DND-41 (cell line): ENCODE data around the gene PDE4C.

ENCODE experiments used
- ATAC-seq: fragments of 200-7000 bp; cut with Tn5 transposase; 3 replicates; pipeline ENCODE4 v1.9.1; 2021; ENCODE audit warnings: low read depth; ENCODE audit not compliant: insufficient read depth
- DNase-seq: peaks from one replicate; pipeline ENCODE4 v3.0.0-alpha.2; 2020
- H2AFZ ChIP-seq: 2 replicates; pipeline ENCODE4 v1.6.0; 2012; ENCODE audit warnings: low read depth, low read length
- H3K27ac ChIP-seq: 2 replicates; pipeline ENCODE4 v1.5.1; 2012; ENCODE audit warnings: low read length, inconsistent platforms
- H3K27me3 ChIP-seq: fragments of 200-600 bp; sonication (generic); 2 replicates; pipeline ENCODE4 v1.6.0; 2012; ENCODE audit warnings: low read length, mild to moderate bottlenecking, inconsistent platforms; ENCODE audit not compliant: insufficient read depth, poor library complexity
- H3K36me3 ChIP-seq: 2 replicates; pipeline ENCODE4 v1.5.1; 2012; ENCODE audit warnings: low read length, inconsistent platforms; ENCODE audit not compliant: insufficient read depth
- H3K4me1 ChIP-seq: 2 replicates; pipeline ENCODE4 v1.5.1; 2012; ENCODE audit warnings: mild to moderate bottlenecking, low read length; ENCODE audit not compliant: insufficient read depth
- H3K4me2 ChIP-seq: 2 replicates; pipeline ENCODE4 v1.6.0; 2012; ENCODE audit warnings: mild to moderate bottlenecking, moderate library complexity, low read length, inconsistent platforms; ENCODE audit not compliant: insufficient read depth
- H3K4me3 ChIP-seq, 2 experiments: fragments of 200-600 bp in 1 of 2; shearing (Covaris generic) in 1 of 2; 2 replicates each; pipeline ENCODE4 v1.5.1; 2012 to 2016; ENCODE audit warnings: inconsistent platforms in 2 of 2, low read length in 2 of 2, mild to moderate bottlenecking in 2 of 2, low read depth in 1 of 2, moderate library complexity in 1 of 2
- H3K79me2 ChIP-seq: 2 replicates; pipeline ENCODE4 v1.6.0; 2012; ENCODE audit warnings: low read length, inconsistent platforms; ENCODE audit not compliant: insufficient read depth
- H3K9ac ChIP-seq: 2 replicates; pipeline ENCODE4 v1.6.0; 2012; ENCODE audit warnings: low read depth, mild to moderate bottlenecking, inconsistent platforms, low read length, moderate library complexity
- H3K9me3 ChIP-seq: 2 replicates; pipeline ENCODE4 v1.5.1; 2012; ENCODE audit warnings: low read length, moderate library complexity, mild to moderate bottlenecking, inconsistent platforms; ENCODE audit not compliant: insufficient read depth, severe bottlenecking
- H4K20me1 ChIP-seq: 2 replicates; pipeline ENCODE4 v1.6.0; 2012; ENCODE audit warnings: low read length; ENCODE audit not compliant: insufficient read depth
- CTCF ChIP-seq: IDR thresholded peaks from 2 replicates; pipeline ENCODE4 v1.5.1; 2012; ENCODE audit warnings: borderline replicate concordance, low read length, moderate library complexity, mild to moderate bottlenecking; ENCODE audit not compliant: poor library complexity, severe bottlenecking; ENCODE audit errors: extremely low read depth
- EZH2 ChIP-seq: IDR thresholded peaks from 3 replicates; pipeline ENCODE4 v1.6.1; 2012; ENCODE audit warnings: borderline replicate concordance, low read depth, mild to moderate bottlenecking, moderate library complexity, low read length, inconsistent platforms; ENCODE audit not compliant: severe bottlenecking

Gene PDE4C

GRCh38 chr19:18245297-18245696 lies 19.1 kb upstream of the PDE4C start:
- Histone ChIP-seq H3K27me3 (no peaks in the 10 kb centered on the region), H3K4me2 (no peak overlapping the region), H2AFZ (no peak overlapping the region), H3K9me3 (no peaks in the 10 kb centered on the region), H3K4me3 (no peak overlapping the region), H4K20me1 (no peaks in the 10 kb centered on the region), H3K27ac (no peak overlapping the region), H3K4me1 (no peaks in the 10 kb centered on the region), H3K36me3 (no peaks in the 10 kb centered on the region), H3K79me2 (no peaks in the 10 kb centered on the region), H3K9ac (no peak overlapping the region)
- DNase-seq (no peak), ATAC-seq (no peak)
- TF ChIP-seq EZH2 (no peak), CTCF (no peak)

GRCh38 chr19:18239303-18239702 lies 13.1 kb upstream of the PDE4C start:
- Histone ChIP-seq H3K27me3 (no peaks in the 10 kb centered on the region), H3K4me2 (no peak overlapping the region), H3K4me1 (no peaks in the 10 kb centered on the region), H3K9ac (no peak overlapping the region), H3K36me3 (no peaks in the 10 kb centered on the region), H3K27ac (no peak overlapping the region), H3K9me3 (no peaks in the 10 kb centered on the region), H3K4me3 (no peak overlapping the region), H4K20me1 (no peaks in the 10 kb centered on the region), H3K79me2 (no peaks in the 10 kb centered on the region), H2AFZ (no peak overlapping the region)
- TF ChIP-seq CTCF = no peak
- no peak for TF ChIP-seq EZH2
- DNase-seq (peak; percentile 43), ATAC-seq (peak; percentile 57; the same call in 1 of the 3 replicates)

GRCh38 chr19:18234194-18234593 lies 8.0 kb upstream of the PDE4C start:
- no peak for ATAC-seq

More at GRCh38 chr19:18234194-18234593, 8.0 kb upstream of the PDE4C start:
- Histone ChIP-seq H3K27ac (no peak overlapping the region), H3K4me2 (no peak overlapping the region), H3K9ac (no peak overlapping the region), H4K20me1 (peaks cover 12% of the 10 kb centered on the region; the same call in 1 of the 2 replicates), H3K4me1 (no peaks in the 10 kb centered on the region), H3K79me2 (no peaks in the 10 kb centered on the region), H3K27me3 (no peaks in the 10 kb centered on the region), H3K9me3 (no peaks in the 10 kb centered on the region), H2AFZ (no peak overlapping the region), H3K36me3 (no peaks in the 10 kb centered on the region), H3K4me3 (no peak overlapping the region)
- DNase-seq = no peak
- TF ChIP-seq EZH2 (no peak), CTCF (no peak)
